Measurements from ENCODE around the gene PRKCZ.

The PRKCZ gene

DNA sequence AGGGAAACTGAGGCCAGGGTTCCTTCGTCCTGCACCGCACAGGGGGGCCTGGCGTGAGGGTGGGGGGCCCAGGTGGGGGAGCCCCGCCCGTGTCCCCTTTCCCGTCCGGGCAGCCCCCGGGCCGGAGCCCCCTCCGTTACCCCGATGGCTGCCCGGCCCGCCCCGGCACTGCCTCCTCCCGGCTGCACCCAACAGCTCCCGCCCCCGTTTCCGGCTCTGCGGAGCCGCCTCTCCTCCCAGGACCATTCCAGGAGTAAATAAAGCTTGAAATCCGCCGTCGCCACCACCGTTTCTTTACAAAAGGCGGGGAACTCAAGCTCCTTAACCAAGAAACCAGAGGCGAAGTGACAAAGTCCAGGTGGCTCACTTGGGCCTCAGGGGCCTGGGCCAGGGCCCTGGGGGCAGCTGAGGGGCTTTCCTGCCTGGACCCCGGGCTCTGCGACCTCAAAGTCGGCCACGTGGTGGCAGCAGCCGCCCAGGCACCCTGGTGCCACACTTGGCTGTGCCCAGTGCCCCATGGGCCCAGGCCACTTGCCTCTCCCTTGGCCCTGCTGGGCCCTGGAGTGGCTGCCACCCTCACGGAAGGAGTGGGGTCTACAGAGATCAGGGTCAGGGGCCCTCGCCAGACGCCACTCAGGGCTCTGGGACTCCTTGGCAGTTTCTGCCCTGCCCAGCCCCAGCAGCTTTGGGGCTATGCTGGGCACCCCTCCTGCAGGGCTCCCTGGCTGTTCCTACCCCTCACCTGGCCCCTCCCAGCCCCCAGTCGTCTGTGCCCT, 144.9 kb downstream of the PRKCZ start:
- H2BK5ac ChIP-seq (ENCODE audit: low read depth, low read length, poor library complexity): peak overlapping the region; percentile 32
- H3K9me3 ChIP-seq (ENCODE audit: insufficient read depth, low read depth, low read length): peaks cover 3% of the 10 kb centered on the region
- DNase-seq: peak; percentile 81 to 87
- peak overlapping the region; percentile 78 for H2AK5ac ChIP-seq (ENCODE audit: low read length)
- H3K79me1 ChIP-seq (ENCODE audit: low read length): peaks cover 18% of the 10 kb centered on the region
- peak overlapping the region; percentile 48 for H3K14ac ChIP-seq (ENCODE audit: low read length)
- peak overlapping the region; percentile 88 for H4K8ac ChIP-seq (ENCODE audit: low read depth, low read length)
- H3K23ac ChIP-seq (ENCODE audit: low read length): no peak overlapping the region
- peak overlapping the region; percentile 0 for H2AFZ ChIP-seq (ENCODE audit: insufficient read depth, low read length, poor library complexity)
- no peaks in the 10 kb centered on the region for H3K27me3 ChIP-seq (ENCODE audit: insufficient read depth, low read length)
- H2BK120ac ChIP-seq (ENCODE audit: insufficient read depth, low read length, poor library complexity): peak overlapping the region; percentile 70
- H4K12ac ChIP-seq (ENCODE audit: low read depth, low read length): peak overlapping the region; percentile 76
- H3K4me1 ChIP-seq (ENCODE audit: control insufficient read depth in 1 of 2, insufficient read depth in 2 of 2, low read length in 2 of 2): peaks cover 26 to 33% of the 10 kb centered on the region in 2 experiments
- H2BK12ac ChIP-seq (ENCODE audit: low read length): no peak overlapping the region
- H3K4me2 ChIP-seq (ENCODE audit: low read length): peak overlapping the region; percentile 81
- peak overlapping the region; percentile 58 for H3K18ac ChIP-seq (ENCODE audit: low read length)
- no CpG with 5 or more reads among the region's 35 CpGs for WGBS (ENCODE audit: extremely low coverage, insufficient coverage, insufficient read length)
- H3K36me3 ChIP-seq (ENCODE audit: control insufficient read depth in 1 of 2, insufficient read depth in 2 of 2, low read length in 2 of 2): peaks cover 2 to 9% of the 10 kb centered on the region in 2 experiments
- H3K9ac ChIP-seq (ENCODE audit: low read length): peak overlapping the region; percentile 54
- peak overlapping the region; percentile 87 for H4K91ac ChIP-seq (ENCODE audit: low read depth, low read length)
- H3K79me2 ChIP-seq (ENCODE audit: control insufficient read depth, insufficient read depth, low read length, poor library complexity): peaks cover 3% of the 10 kb centered on the region
- peak overlapping the region; percentile 16 for H3K4ac ChIP-seq (ENCODE audit: low read depth, low read length)
- peak overlapping the region; percentile 70 for H3K4me3 ChIP-seq (ENCODE audit: low read depth, low read length)
- H3K27ac ChIP-seq (ENCODE audit: low read depth, low read length): peak overlapping the region; percentile 88

DNA sequence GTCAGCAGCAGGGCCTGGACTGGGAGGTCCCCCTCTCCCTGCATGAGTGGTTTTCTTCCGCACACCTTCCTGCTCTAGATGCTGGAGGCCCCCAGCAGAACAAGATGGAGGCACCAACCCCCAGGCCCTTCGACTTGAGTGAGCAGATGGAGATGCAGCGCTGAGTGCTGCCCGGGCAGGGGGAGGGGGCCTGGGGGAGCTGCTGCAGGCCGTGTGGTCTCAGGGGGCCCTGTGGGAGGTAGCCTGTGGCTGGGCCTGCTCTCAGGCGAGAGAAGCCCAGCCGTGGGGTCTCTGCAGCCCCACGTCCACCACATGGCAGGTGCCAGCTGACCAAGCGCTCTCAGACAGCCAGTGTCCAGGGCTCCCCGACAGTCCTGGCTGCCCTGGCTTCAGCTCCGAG, 145.6 kb downstream of the PRKCZ start:
- H3K27me3 ChIP-seq (ENCODE audit: insufficient read depth, low read length): no peaks in the 10 kb centered on the region
- H3K4me2 ChIP-seq (ENCODE audit: low read length): no peak overlapping the region
- H3K18ac ChIP-seq (ENCODE audit: low read length): no peak overlapping the region
- DNase-seq: no peak
- no peak overlapping the region for H2AFZ ChIP-seq (ENCODE audit: insufficient read depth, low read length, poor library complexity)
- H3K79me1 ChIP-seq (ENCODE audit: low read length): peaks cover 15% of the 10 kb centered on the region
- no peak overlapping the region for H3K4ac ChIP-seq (ENCODE audit: low read depth, low read length)
- peaks cover 21 to 26% of the 10 kb centered on the region in 2 experiments for H3K4me1 ChIP-seq (ENCODE audit: control insufficient read depth in 1 of 2, insufficient read depth in 2 of 2, low read length in 2 of 2)
- H4K12ac ChIP-seq (ENCODE audit: low read depth, low read length): peak overlapping the region; percentile 35
- no peaks in the 10 kb centered on the region for H3K9me3 ChIP-seq (ENCODE audit: insufficient read depth, low read depth, low read length)
- H3K23ac ChIP-seq (ENCODE audit: low read length): no peak overlapping the region
- H2AK5ac ChIP-seq (ENCODE audit: low read length): no peak overlapping the region
- H4K8ac ChIP-seq (ENCODE audit: low read depth, low read length): peak overlapping the region; percentile 88
- peaks cover 3% of the 10 kb centered on the region for H3K79me2 ChIP-seq (ENCODE audit: control insufficient read depth, insufficient read depth, low read length, poor library complexity)
- H4K91ac ChIP-seq (ENCODE audit: low read depth, low read length): peak overlapping the region; percentile 87
- no peak overlapping the region for H2BK5ac ChIP-seq (ENCODE audit: low read depth, low read length, poor library complexity)
- no peak overlapping the region for H3K4me3 ChIP-seq (ENCODE audit: low read depth, low read length)
- no CpG with 5 or more reads among the region's 11 CpGs for WGBS (ENCODE audit: extremely low coverage, insufficient coverage, insufficient read length)
- no peak overlapping the region for H3K27ac ChIP-seq (ENCODE audit: low read depth, low read length)
- H3K14ac ChIP-seq (ENCODE audit: low read length): no peak overlapping the region
- no peak overlapping the region for H2BK120ac ChIP-seq (ENCODE audit: insufficient read depth, low read length, poor library complexity)
- H2BK12ac ChIP-seq (ENCODE audit: low read length): no peak overlapping the region
- H3K9ac ChIP-seq (ENCODE audit: low read length): no peak overlapping the region
- peaks cover 0 to 6% of the 10 kb centered on the region in 2 experiments for H3K36me3 ChIP-seq (ENCODE audit: control insufficient read depth in 1 of 2, insufficient read depth in 2 of 2, low read length in 2 of 2)

DNA sequence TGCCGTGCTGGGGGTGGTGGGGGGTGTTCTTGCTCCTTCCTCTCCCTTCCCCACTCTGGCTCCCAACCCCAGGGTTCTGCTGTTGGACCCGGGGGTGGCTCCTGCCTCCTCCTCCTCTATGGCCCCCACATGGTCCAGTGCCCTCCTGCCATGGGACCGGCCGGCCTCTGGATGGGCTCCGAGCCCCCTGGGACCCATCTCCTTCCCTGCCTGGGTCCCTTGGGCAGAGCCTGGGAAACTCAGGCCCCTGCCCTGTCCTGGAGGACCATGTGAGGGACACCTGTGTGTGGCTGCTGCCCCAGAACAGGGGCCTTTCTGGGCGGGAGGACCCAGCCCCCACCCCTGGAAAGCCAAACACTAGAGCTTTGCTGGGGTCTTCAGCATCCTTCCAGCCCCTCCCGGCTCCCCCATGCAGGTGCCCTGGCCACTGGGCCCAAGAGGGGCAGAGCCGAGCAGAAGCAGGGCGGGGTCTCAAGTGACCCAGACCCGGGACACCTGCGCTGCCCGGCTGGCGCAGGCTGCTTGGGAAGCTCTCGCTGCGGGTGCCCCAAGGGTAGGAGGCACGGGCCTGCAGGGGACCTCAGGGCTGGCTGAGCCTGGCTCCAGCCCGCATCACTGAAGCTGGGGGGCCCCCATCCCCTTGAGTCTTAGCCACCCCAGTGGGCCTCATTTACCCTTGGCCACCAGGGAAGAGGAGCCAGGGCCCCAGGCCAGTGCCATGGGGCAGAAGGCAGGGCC, 146.9 kb downstream of the PRKCZ start:
- WGBS (ENCODE audit: extremely low coverage, insufficient coverage, insufficient read length): no CpG with 5 or more reads among the region's 17 CpGs
- no peak overlapping the region for H2BK12ac ChIP-seq (ENCODE audit: low read length)
- H3K4me3 ChIP-seq (ENCODE audit: low read depth, low read length): no peak overlapping the region
- H3K18ac ChIP-seq (ENCODE audit: low read length): no peak overlapping the region
- H3K14ac ChIP-seq (ENCODE audit: low read length): no peak overlapping the region
- H2AFZ ChIP-seq (ENCODE audit: insufficient read depth, low read length, poor library complexity): no peak overlapping the region
- H4K8ac ChIP-seq (ENCODE audit: low read depth, low read length): no peak overlapping the region
- H3K4ac ChIP-seq (ENCODE audit: low read depth, low read length): no peak overlapping the region
- H2AK5ac ChIP-seq (ENCODE audit: low read length): no peak overlapping the region
- H3K4me1 ChIP-seq (ENCODE audit: control insufficient read depth in 1 of 2, insufficient read depth in 2 of 2, low read length in 2 of 2): peaks cover 18 to 22% of the 10 kb centered on the region in 2 experiments
- H3K9me3 ChIP-seq (ENCODE audit: insufficient read depth, low read depth, low read length): no peaks in the 10 kb centered on the region
- no peak overlapping the region for H2BK5ac ChIP-seq (ENCODE audit: low read depth, low read length, poor library complexity)
- no peak for DNase-seq
- H3K79me2 ChIP-seq (ENCODE audit: control insufficient read depth, insufficient read depth, low read length, poor library complexity): peaks cover 3% of the 10 kb centered on the region
- peaks cover 15% of the 10 kb centered on the region for H3K79me1 ChIP-seq (ENCODE audit: low read length)
- no peak overlapping the region for H3K27ac ChIP-seq (ENCODE audit: low read depth, low read length)
- no peak overlapping the region for H3K4me2 ChIP-seq (ENCODE audit: low read length)
- no peak overlapping the region for H4K12ac ChIP-seq (ENCODE audit: low read depth, low read length)
- no peaks in the 10 kb centered on the region for H3K27me3 ChIP-seq (ENCODE audit: insufficient read depth, low read length)
- no peak overlapping the region for H3K9ac ChIP-seq (ENCODE audit: low read length)
- peaks cover 0 to 4% of the 10 kb centered on the region in 2 experiments for H3K36me3 ChIP-seq (ENCODE audit: control insufficient read depth in 1 of 2, insufficient read depth in 2 of 2, low read length in 2 of 2)
- H2BK120ac ChIP-seq (ENCODE audit: insufficient read depth, low read length, poor library complexity): no peak overlapping the region
- H4K91ac ChIP-seq (ENCODE audit: low read depth, low read length): no peak overlapping the region
- no peak overlapping the region for H3K23ac ChIP-seq (ENCODE audit: low read length)

DNA sequence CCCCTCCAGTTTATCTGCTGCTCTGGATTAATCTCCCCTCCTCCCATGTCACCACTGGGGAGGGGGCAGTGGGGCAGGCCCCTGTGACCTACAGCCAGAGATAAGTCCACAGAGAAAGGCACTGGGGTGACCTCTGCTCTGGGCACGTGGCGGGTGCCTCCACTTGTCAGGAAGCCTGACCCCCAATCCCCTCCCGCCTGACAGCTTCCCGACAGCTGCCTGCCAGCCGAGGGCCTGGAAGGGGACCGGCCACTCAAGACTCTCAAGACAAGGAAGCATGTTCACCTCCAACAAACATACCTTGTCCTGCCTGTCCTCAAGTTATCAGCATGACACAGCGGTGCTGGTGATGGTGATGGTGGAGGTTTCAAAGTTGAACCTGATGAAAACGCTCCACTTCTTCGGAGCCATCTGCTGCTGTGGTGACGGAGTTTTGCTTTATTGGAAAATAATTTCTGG, 147.5 kb downstream of the PRKCZ start:
- Histone ChIP-seq H3K36me3 (ENCODE audit: control insufficient read depth in 1 of 2, insufficient read depth in 2 of 2, low read length in 2 of 2) (peaks cover 0 to under 1% of the 10 kb centered on the region in 2 experiments), H3K23ac (ENCODE audit: low read length) (no peak overlapping the region), H2BK12ac (ENCODE audit: low read length) (no peak overlapping the region), H3K4me1 (ENCODE audit: control insufficient read depth in 1 of 2, insufficient read depth in 2 of 2, low read length in 2 of 2) (peaks cover 13 to 17% of the 10 kb centered on the region in 2 experiments), H3K27me3 (ENCODE audit: insufficient read depth, low read length) (no peaks in the 10 kb centered on the region), H2AK5ac (ENCODE audit: low read length) (no peak overlapping the region), H4K8ac (ENCODE audit: low read depth, low read length) (no peak overlapping the region), H3K79me1 (ENCODE audit: low read length) (peaks cover 15% of the 10 kb centered on the region), H3K9me3 (ENCODE audit: insufficient read depth, low read depth, low read length) (no peaks in the 10 kb centered on the region), H3K79me2 (ENCODE audit: control insufficient read depth, insufficient read depth, low read length, poor library complexity) (peaks cover 3% of the 10 kb centered on the region), H3K4me3 (ENCODE audit: low read depth, low read length) (no peak overlapping the region), H4K12ac (ENCODE audit: low read depth, low read length) (no peak overlapping the region), H2AFZ (ENCODE audit: insufficient read depth, low read length, poor library complexity) (no peak overlapping the region), H3K9ac (ENCODE audit: low read length) (no peak overlapping the region), H3K27ac (ENCODE audit: low read depth, low read length) (no peak overlapping the region), H3K18ac (ENCODE audit: low read length) (no peak overlapping the region), H4K91ac (ENCODE audit: low read depth, low read length) (no peak overlapping the region), H2BK5ac (ENCODE audit: low read depth, low read length, poor library complexity) (no peak overlapping the region), H2BK120ac (ENCODE audit: insufficient read depth, low read length, poor library complexity) (no peak overlapping the region), H3K4me2 (ENCODE audit: low read length) (no peak overlapping the region), H3K14ac (ENCODE audit: low read length) (no peak overlapping the region), H3K4ac (ENCODE audit: low read depth, low read length) (no peak overlapping the region)
- no CpG with 5 or more reads among the region's 10 CpGs for WGBS (ENCODE audit: extremely low coverage, insufficient coverage, insufficient read length)
- no peak for DNase-seq
